Lower lobe of right lung (tissue), 2 donors: ENCODE measurements around the gene C12orf56. TPM values are rescaled to one million over a fixed set of nuclear protein-coding genes. Genes with fewer than 3 reads are reported as not detected.

Source experiments
- ATAC-seq, 2 donors: fragments of 200-7000 bp; cut with Tn5 transposase; one replicate each; pipeline ENCODE4 v1.9.1; 2020 to 2022; ENCODE audit warnings: mild to moderate bottlenecking in 2 of 2, moderate library complexity in 2 of 2
- DNase-seq: peaks from one replicate; pipeline ENCODE4 v3.0.0-alpha.2; 2020
- H3K27ac ChIP-seq: fragments of 200-600 bp; one replicate; pipeline ENCODE4 v1.8.0; 2022
- H3K27me3 ChIP-seq: fragments of 200-600 bp; one replicate; pipeline ENCODE4 v1.8.0; 2022; ENCODE audit warnings: low read depth
- H3K36me3 ChIP-seq: fragments of 200-600 bp; one replicate; pipeline ENCODE4 v1.8.0; 2022; ENCODE audit warnings: mild to moderate bottlenecking
- H3K4me1 ChIP-seq: fragments of 200-600 bp; one replicate; pipeline ENCODE4 v1.8.0; 2022
- H3K4me3 ChIP-seq: fragments of 200-600 bp; one replicate; pipeline ENCODE4 v1.8.0; 2022; ENCODE audit warnings: mild to moderate bottlenecking
- H3K9me3 ChIP-seq: fragments of 200-600 bp; one replicate; pipeline ENCODE4 v1.8.0; 2022
- CTCF ChIP-seq: fragments of 200-600 bp; IDR thresholded peaks from one replicate; pipeline ENCODE4 v1.8.0; 2022; ENCODE audit warnings: antibody characterized with exemption, mild to moderate bottlenecking
- intact Hi-C: fragments of 100-400 bp; cut with DNase I; formaldehyde crosslinking; loops from one replicate; pipeline ENCODE4 v1.11.0; 2022
- total RNA-seq: library from RNA; stranded (reverse); fragmentation: NEBNext Ultra II Directional; extraction: Animal tissue kit (Norgen Biotek cat#: 25700); gene quantifications from one replicate; pipeline ENCODE4 v1.2.1, GENCODE V29; 2021
- donor health status: DM: no; HTN: yes; CAD: no; lungs with severe emphysema.

The C12orf56 gene
- total RNA-seq, 1 donor from 2014 or later: not detected

- DNase-seq (no peak), ATAC-seq (no peak)
- Histone ChIP-seq H3K36me3 (peaks cover 64% of the 10 kb centered on the region), H3K4me3 (no peak overlapping the region), H3K4me1 (no peaks in the 10 kb centered on the region), H3K27ac (no peak overlapping the region), H3K27me3 (no peaks in the 10 kb centered on the region), H3K9me3 (no peaks in the 10 kb centered on the region)
- intact Hi-C loops: no loop called here
- no peak for TF ChIP-seq CTCF
Measured at GRCh38 chr12:64411427-64411826, 20.9 kb upstream of the C12orf56 start.

GRCh38 chr12:64407342-64408223, 17.0 kb upstream of the C12orf56 start:
- Histone ChIP-seq H3K27me3 (no peaks in the 10 kb centered on the region), H3K9me3 (no peaks in the 10 kb centered on the region), H3K27ac (no peak overlapping the region), H3K36me3 (peaks cover 27% of the 10 kb centered on the region), H3K4me1 (peaks cover 14% of the 10 kb centered on the region), H3K4me3 (no peak overlapping the region)
- intact Hi-C loops: no loop called here
- TF ChIP-seq CTCF: no peak
- ATAC-seq: no peak
- DNase-seq: no peak

GRCh38 chr12:64404470-64405256, 14.1 kb upstream of the C12orf56 start:
- peak; percentile 70 for DNase-seq
- Histone ChIP-seq H3K4me1 (peaks cover 14% of the 10 kb centered on the region), H3K36me3 (no peaks in the 10 kb centered on the region), H3K9me3 (no peaks in the 10 kb centered on the region), H3K27me3 (no peaks in the 10 kb centered on the region), H3K4me3 (peak overlapping the region; percentile 87), H3K27ac (peak overlapping the region; percentile 96)
- TF ChIP-seq CTCF: no peak
- peak; percentile 59 to 67 for ATAC-seq
- intact Hi-C loops: no loop called here

GRCh38 chr12:64403707-64404469, 13.3 kb upstream of the C12orf56 start, which contains the start of gene XPOT:
TSS of gene XPOT (plus strand) at chr12:64404392. CDS start at chr12:64410036, 5,644 bp downstream.
- Histone ChIP-seq H3K27me3 (no peaks in the 10 kb centered on the region), H3K4me3 (peak within 1 kb of the TSS; percentile 87), H3K4me1 (peaks cover 14% of the 10 kb centered on the region), H3K9me3 (no peaks in the 10 kb centered on the region), H3K27ac (peak within 1 kb of the TSS; percentile 96), H3K36me3 (no peaks in the 10 kb centered on the region)
- peak; percentile 97 for DNase-seq
- intact Hi-C loops: no loop called here
- no peak for TF ChIP-seq CTCF
- ATAC-seq: peak; percentile 97 to 98

- DNase-seq (no peak), ATAC-seq (no peak)
- Histone ChIP-seq H3K4me3 (no peak overlapping the region), H3K4me1 (peaks cover 14% of the 10 kb centered on the region), H3K27ac (no peak overlapping the region), H3K36me3 (no peaks in the 10 kb centered on the region), H3K9me3 (no peaks in the 10 kb centered on the region), H3K27me3 (no peaks in the 10 kb centered on the region)
- intact Hi-C loops: no loop called here
- no peak for TF ChIP-seq CTCF
Measured at GRCh38 chr12:64402181-64402580, 11.6 kb upstream of the C12orf56 start.
